T-helper 2 cell (primary cell): ENCODE results near the gene SPSB2.

Source experiments
- DNase-seq, 5 experiments: peaks; one replicate each; pipeline versions ENCODE4 v3.0.0 to v3.0.0-alpha.2; 2012 to 2022

The SPSB2 gene

GRCh38 chr12:6850796-6851152 lies 22.3 kb downstream of the SPSB2 start:
- DNase-seq: no peak

GRCh38 chr12:6849976-6850560 lies 23.0 kb downstream of the SPSB2 start:
- DNase-seq: no peak

- DNase-seq: no peak
Measured at GRCh38 chr12:6849427-6849826, 23.7 kb downstream of the SPSB2 start.

GRCh38 chr12:6847676-6848075 lies 25.4 kb downstream of the SPSB2 start:
- no peak for DNase-seq

- DNase-seq: no peak
Measured at GRCh38 chr12:6846316-6846869, 26.7 kb downstream of the SPSB2 start.

DNA sequence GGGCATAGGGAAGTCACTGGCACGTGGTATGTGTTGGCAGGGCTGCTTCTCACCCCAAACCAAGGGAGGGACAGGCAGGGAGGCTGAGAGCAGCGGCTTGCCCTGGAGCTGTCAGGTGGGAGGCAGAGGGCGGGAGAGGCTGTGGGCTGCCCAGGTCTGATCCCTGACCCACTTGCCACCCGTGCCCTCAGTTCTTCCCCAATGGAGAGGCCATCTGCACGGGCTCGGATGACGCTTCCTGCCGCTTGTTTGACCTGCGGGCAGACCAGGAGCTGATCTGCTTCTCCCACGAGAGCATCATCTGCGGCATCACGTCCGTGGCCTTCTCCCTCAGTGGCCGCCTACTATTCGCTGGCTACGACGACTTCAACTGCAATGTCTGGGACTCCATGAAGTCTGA lies 27.7 kb downstream of the SPSB2 start:
- no peak for DNase-seq

GRCh38 chr12:6843118-6843902 lies 29.8 kb downstream of the SPSB2 start:
- DNase-seq: no peak

- DNase-seq: no peak
Measured at GRCh38 chr12:6842075-6842474, 31.0 kb downstream of the SPSB2 start.

DNA sequence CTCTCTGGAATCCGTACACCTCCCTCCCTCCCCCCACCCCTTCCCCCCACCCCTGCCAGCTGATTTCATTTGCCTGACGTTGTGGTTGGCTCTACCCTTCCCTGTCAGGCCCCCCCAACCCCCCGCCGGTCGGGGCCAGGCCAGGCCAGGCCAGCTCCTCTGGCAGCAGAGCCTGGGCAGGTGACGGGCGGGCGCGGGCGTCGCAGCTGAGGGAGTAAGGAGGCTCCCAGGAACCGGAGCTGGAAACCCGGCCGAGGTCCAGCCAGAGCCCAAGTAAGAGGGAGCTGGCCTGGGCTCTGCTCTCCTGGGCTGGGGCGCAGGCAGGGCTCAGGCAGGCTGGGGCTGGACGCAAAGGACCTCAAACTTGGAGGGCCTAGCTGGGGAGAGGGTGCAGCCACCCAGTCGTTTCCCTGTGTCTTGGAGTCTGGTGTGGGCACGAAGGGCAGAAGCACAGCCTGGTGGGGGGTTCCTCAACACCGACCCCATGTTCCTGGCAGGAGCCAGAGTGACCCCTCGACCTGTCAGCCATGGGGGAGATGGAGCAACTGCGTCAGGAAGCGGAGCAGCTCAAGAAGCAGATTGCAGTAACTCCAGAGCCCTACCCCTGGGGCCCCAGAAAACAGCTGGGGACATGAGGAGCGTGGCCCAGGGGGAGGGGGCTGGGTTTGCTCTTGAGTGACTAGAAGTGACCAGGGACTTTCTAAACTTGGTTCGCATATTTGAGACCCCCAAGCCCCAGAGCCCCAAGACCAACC lies 32.2 kb downstream of the SPSB2 start, which contains the start of gene GNB3:
Gene GNB3, plus strand, starts transcription at position 165 of the 755 bp plus-strand sequence. Its CDS starts 363 bp downstream, at position 528.
- no peak for DNase-seq

- DNase-seq: no peak
Measured at GRCh38 chr12:6840330-6840729, 32.8 kb downstream of the SPSB2 start.

GRCh38 chr12:6839482-6840201 lies 33.5 kb downstream of the SPSB2 start:
- DNase-seq: no peak

- DNase-seq: no peak
Measured at GRCh38 chr12:6838854-6839253, 34.2 kb downstream of the SPSB2 start.

DNA sequence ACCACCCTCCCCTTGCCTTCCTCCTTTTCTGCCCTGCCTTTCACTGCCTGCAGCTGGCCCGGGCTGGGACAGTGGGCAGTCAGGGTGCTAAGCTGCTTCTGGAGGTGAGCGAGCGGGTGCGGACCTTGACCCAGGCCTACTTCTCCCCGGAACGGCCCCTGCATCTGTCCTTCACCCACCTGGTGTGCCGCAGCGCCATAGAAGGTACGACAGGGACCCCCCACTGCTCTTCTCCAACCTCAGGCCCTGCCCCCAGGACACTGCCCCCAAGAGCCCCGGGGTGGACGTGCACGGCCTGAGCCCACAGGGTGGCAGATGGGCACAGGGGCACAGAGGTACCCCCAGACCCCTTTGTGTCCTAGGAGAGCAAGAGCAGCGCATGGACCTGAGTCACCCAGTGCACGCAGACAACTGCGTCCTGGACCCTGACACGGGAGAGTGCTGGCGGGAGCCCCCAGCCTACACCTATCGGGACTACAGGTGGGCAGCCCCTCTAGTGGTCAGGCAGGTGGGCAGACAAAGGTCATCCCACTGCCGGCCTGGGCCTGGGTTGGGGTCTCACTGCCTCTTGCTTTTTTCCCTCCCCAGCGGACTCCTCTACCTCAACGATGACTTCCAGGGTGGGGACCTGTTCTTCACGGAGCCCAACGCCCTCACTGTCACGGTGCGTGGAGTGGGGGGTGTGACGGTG lies 35.6 kb downstream of the SPSB2 start:
- DNase-seq: no peak

- no peak for DNase-seq
Measured at GRCh38 chr12:6836851-6837250, 36.3 kb downstream of the SPSB2 start.

- no peak for DNase-seq
Measured at GRCh38 chr12:6834873-6835272, 38.2 kb downstream of the SPSB2 start.

DNA sequence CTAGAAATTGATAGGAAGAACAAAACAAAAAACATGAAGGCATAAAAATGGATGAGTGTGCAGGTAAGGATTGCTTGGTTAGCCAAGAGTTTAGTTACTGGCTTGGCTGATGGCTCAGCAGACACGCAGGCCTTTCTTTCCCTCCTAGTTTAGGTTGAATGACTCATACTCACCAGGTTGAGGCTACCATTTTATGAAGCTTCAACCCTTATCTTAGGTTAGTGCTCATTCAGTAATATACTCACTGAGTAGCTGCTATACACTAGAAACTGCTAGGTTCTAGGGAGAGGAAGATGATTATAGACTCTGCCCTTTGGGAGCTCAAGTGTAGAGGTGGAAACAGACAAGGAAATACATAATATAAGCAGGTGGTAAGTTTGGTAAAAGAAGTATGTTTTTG lies 38.8 kb downstream of the SPSB2 start:
- DNase-seq: no peak

- no peak for DNase-seq
Measured at GRCh38 chr12:6833189-6833890, 39.8 kb downstream of the SPSB2 start.

- no peak for DNase-seq
Measured at GRCh38 chr12:6832125-6832524, 41.0 kb downstream of the SPSB2 start.

DNA sequence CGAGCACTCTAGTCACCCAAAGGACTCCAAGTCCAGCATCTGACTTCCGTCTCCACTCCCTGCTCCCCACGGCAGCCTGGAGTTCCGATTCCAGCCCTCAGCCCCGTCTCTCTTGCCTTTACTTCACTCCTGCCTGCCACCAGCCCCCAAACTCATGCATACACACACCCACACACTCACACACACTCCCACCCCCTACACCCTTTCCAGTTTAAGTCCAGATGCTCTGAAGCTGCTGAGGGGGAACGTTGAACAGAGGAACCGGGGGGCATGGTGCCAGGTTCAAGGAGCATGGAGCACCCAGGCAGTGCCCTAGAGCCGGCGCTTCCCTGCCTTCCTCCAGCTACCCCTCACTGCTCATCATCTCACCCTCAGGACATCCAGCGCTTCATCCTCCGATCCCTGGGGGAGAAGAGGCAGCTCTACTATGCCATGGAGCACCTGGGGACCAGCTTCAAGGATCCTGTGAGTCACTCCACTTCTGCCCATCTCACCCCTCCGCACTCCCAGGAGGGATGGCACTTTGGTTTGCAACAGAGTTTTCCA lies 41.6 kb downstream of the SPSB2 start:
- no peak for DNase-seq

- DNase-seq: no peak
Measured at GRCh38 chr12:6830999-6831398, 42.1 kb downstream of the SPSB2 start.

GRCh38 chr12:6830286-6830890 lies 42.7 kb downstream of the SPSB2 start:
- no peak for DNase-seq
